Measurements from ENCODE around the gene PAQR8.

The PAQR8 gene

GRCh38 chr6:52325695-52326471 is 36.1 kb upstream of the PAQR8 start:
- no peak overlapping the region for H3K4me3 ChIP-seq (ENCODE audit: control insufficient read depth, low read depth, low read length)
- DNase-seq (ENCODE audit: low read depth) = no peak
- no peak for TF ChIP-seq CTCF (conservative IDR thresholded peaks at IDR 0.05; ENCODE audit: control insufficient read depth, insufficient read depth, low read depth, low read length)

- H3K4me3 ChIP-seq (ENCODE audit: control insufficient read depth, low read depth, low read length) = no peak overlapping the region
Measured at GRCh38 chr6:52326540-52327364, 35.2 kb upstream of the PAQR8 start.

GRCh38 chr6:52328303-52328662 is 33.7 kb upstream of the PAQR8 start:
- TF ChIP-seq CTCF (conservative IDR thresholded peaks at IDR 0.05; ENCODE audit: control insufficient read depth, insufficient read depth, low read depth, low read length) = no peak
- no peak for DNase-seq (ENCODE audit: low read depth)
- no peak overlapping the region for H3K4me3 ChIP-seq (ENCODE audit: control insufficient read depth, low read depth, low read length)

More at GRCh38 chr6:52326540-52327364, 35.2 kb upstream of the PAQR8 start:
- DNase-seq (ENCODE audit: low read depth) = no peak
- TF ChIP-seq CTCF (conservative IDR thresholded peaks at IDR 0.05; ENCODE audit: control insufficient read depth, insufficient read depth, low read depth, low read length) = no peak

- no peak for TF ChIP-seq CTCF (conservative IDR thresholded peaks at IDR 0.05; ENCODE audit: control insufficient read depth, insufficient read depth, low read depth, low read length)
- H3K4me3 ChIP-seq (ENCODE audit: control insufficient read depth, low read depth, low read length) = no peak overlapping the region
- DNase-seq (ENCODE audit: low read depth) = no peak
Measured at GRCh38 chr6:52328729-52329128, 33.2 kb upstream of the PAQR8 start.

- TF ChIP-seq CTCF (conservative IDR thresholded peaks at IDR 0.05; ENCODE audit: control insufficient read depth, insufficient read depth, low read depth, low read length) = no peak
- DNase-seq (ENCODE audit: low read depth) = no peak
- H3K4me3 ChIP-seq (ENCODE audit: control insufficient read depth, low read depth, low read length) = no peak overlapping the region
Measured at GRCh38 chr6:52330470-52330869, 31.5 kb upstream of the PAQR8 start.

- H3K4me3 ChIP-seq (ENCODE audit: control insufficient read depth, low read depth, low read length) = no peak overlapping the region
- no peak for TF ChIP-seq CTCF (conservative IDR thresholded peaks at IDR 0.05; ENCODE audit: control insufficient read depth, insufficient read depth, low read depth, low read length)
- no peak for DNase-seq (ENCODE audit: low read depth)
Measured at GRCh38 chr6:52331793-52332457, 30.0 kb upstream of the PAQR8 start.

Data from fibroblast of mammary gland (primary cell).